Prostate gland (tissue), 2 donors: ENCODE data around the gene KIAA0825.

Source experiments
- CTCF ChIP-seq, 4 experiments: fragments of 200-600 bp in 2 of 4; fragments of 450-650 bp in 2 of 4; sonication (generic) in 2 of 4; IDR thresholded peaks; 1 replicate in 3 of 4; 2 replicates in 1 of 4; pipeline ENCODE4 v1.5.1; 2016 to 2019; ENCODE audit warnings: antibody characterized with exemption in 4 of 4, mild to moderate bottlenecking in 2 of 4, moderate library complexity in 2 of 4
- POLR2A ChIP-seq: fragments of 450-650 bp; IDR thresholded peaks from one replicate; pipeline ENCODE4 v1.6.1; 2016; ENCODE audit warnings: antibody characterized with exemption, mild to moderate bottlenecking

- no peak for TF ChIP-seq CTCF (IDR thresholded peaks at IDR 0.05)
- no peak for TF ChIP-seq POLR2A
These were observed 77.4 kb downstream of the KIAA0825 start for GRCh38 chr5:94540856-94541494.
